Stomach (tissue), 9 donors: ENCODE results near the gene SH3D21. TPM values are rescaled to one million over a fixed set of nuclear protein-coding genes. Genes with fewer than 3 reads are reported as not detected.

ENCODE experiments used
- DNase-seq, 2 donors: peaks; one replicate each; pipeline versions ENCODE4 v3.0.0 to v3.0.0-alpha.2; 2013 to 2019
- H3K27ac ChIP-seq, 5 donors: fragments of 200-600 bp in 4 of 5; sonication (generic) in 4 of 5; one replicate each; pipeline ENCODE4 v1.5.1; 2013 to 2019; ENCODE audit warnings: mild to moderate bottlenecking in 1 of 5, moderate library complexity in 1 of 5
- H3K27me3 ChIP-seq, 3 donors: fragments of 200-600 bp; sonication (generic); one replicate each; pipeline ENCODE4 v1.5.1; 2017 to 2019; ENCODE audit warnings: mixed run types in 1 of 3
- H3K36me3 ChIP-seq, 4 donors: fragments of 200-600 bp; sonication (generic); 1 replicate in 3 of 4; 2 replicates in 1 of 4; pipeline ENCODE4 v1.5.1; 2016 to 2019
- H3K4me1 ChIP-seq, 4 donors: fragments of 200-600 bp; sonication (generic); one replicate each; pipeline ENCODE4 v1.5.1; 2016 to 2019
- H3K4me3 ChIP-seq, 4 donors: fragments of 200-600 bp; sonication (generic) in 3 of 4; one replicate each; pipeline ENCODE4 v1.5.1; 2016 to 2019; ENCODE audit warnings: mild to moderate bottlenecking in 1 of 4
- H3K9me3 ChIP-seq, 4 donors: fragments of 200-600 bp; sonication (generic); one replicate each; pipeline ENCODE4 v1.5.1; 2016 to 2019
- EP300 ChIP-seq: sonication (generic); formaldehyde crosslinking; IDR thresholded peaks from one replicate; pipeline ENCODE4 v1.6.1; 2017; ENCODE audit warnings: antibody characterized with exemption
- POLR2A ChIP-seq, 4 donors: fragments of 450-650 bp; IDR thresholded peaks; one replicate each; pipeline ENCODE4 v1.6.1; 2016; ENCODE audit warnings: antibody characterized with exemption in 4 of 4, control low read depth in 2 of 4, mild to moderate bottlenecking in 1 of 4, moderate library complexity in 1 of 4
- POLR2AphosphoS5 ChIP-seq, 3 donors: sonication (generic); formaldehyde crosslinking; IDR thresholded peaks; one replicate each; pipeline ENCODE4 v1.6.1; 2016; ENCODE audit warnings: antibody characterized with exemption in 3 of 3
- WGBS, 5 donors: extraction: QIAGEN DNeasy Blood & Tissue Kit in 3 of 5; methylation state at CpG; one replicate each; pipeline versions ENCODE4 v1.1.5 to v1.1.7; 2013 to 2018; 5-methylcytosine and 5-hydroxymethylcytosine counted together
- intact Hi-C: fragments of 100-400 bp; cut with DNase I; formaldehyde crosslinking; loops from one replicate; pipeline ENCODE4 v1.15.1; 2023; ENCODE audit warnings: low total_unique reads
- polyA plus RNA-seq, 3 donors: library from polyadenylated mRNA; stranded (reverse); fragments of 200-250 nt; gene quantifications; one replicate each; pipeline ENCODE4 v1.2.3, GENCODE V29; 2013
- total RNA-seq, 5 donors: library from RNA; depleted of rRNA; stranded (reverse); fragments of >200 nt; gene quantifications; one replicate each; pipeline versions ENCODE4 v1.1.0 to v1.2.3, GENCODE V29; 2014 to 2016
- TF ChIP-seq, protein P1 (sequence below), 7 experiments: fragments of 450-650 bp in 4 of 7; fragments of 200-600 bp in 3 of 7; sonication (generic) in 3 of 7; IDR thresholded peaks; one replicate each; pipeline ENCODE4 v1.5.1; 2016 to 2019; ENCODE audit warnings: antibody characterized with exemption in 7 of 7, control low read depth in 2 of 7, mild to moderate bottlenecking in 1 of 7
- donor health status: healthy with polysubstance abuse.
- donor health status: Bipolar disorder and iron deficiency.
- donor health status: healthy.

SH3D21 gene
- total and polyA plus RNA-seq, 8 donors = 0.76 to 120 (median 3.5) TPM; not detected in 1

DNA sequence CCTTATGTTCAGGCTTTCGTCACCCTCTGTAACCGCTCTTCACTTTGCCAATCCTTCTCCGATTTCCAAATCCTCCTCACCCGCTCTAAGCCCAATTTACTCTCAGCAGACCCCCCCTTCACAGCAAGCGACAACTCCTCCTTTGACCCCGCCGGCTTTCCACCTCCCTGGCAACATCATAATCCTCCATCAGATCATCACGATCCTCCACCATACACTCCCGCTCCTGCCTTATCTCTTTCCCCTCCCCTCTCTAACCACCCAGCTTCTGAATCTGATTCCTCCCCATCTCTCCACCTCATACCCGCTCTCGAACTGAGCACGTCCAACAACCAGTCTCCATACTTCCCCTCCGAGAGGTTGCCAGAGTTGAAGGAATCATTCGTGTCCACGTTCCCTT is 24.8 kb downstream of the SH3D21 start:
- no peak for DNase-seq
- H3K9me3 ChIP-seq = no peaks in the 10 kb centered on the region
- H3K36me3 ChIP-seq = no peaks in the 10 kb centered on the region
- intact Hi-C loops = no loop called here
- WGBS, 5 donors = 83 to 92% (median 91%) methylated on average over 15 of the region's 15 CpGs
- H3K4me1 ChIP-seq = peaks cover 0 to 12% (median 6%) of the 10 kb centered on the region in 4 donors
- no peaks in the 10 kb centered on the region for H3K27me3 ChIP-seq
- H3K27ac ChIP-seq = no peak overlapping the region
- TF ChIP-seq, protein P1, sequence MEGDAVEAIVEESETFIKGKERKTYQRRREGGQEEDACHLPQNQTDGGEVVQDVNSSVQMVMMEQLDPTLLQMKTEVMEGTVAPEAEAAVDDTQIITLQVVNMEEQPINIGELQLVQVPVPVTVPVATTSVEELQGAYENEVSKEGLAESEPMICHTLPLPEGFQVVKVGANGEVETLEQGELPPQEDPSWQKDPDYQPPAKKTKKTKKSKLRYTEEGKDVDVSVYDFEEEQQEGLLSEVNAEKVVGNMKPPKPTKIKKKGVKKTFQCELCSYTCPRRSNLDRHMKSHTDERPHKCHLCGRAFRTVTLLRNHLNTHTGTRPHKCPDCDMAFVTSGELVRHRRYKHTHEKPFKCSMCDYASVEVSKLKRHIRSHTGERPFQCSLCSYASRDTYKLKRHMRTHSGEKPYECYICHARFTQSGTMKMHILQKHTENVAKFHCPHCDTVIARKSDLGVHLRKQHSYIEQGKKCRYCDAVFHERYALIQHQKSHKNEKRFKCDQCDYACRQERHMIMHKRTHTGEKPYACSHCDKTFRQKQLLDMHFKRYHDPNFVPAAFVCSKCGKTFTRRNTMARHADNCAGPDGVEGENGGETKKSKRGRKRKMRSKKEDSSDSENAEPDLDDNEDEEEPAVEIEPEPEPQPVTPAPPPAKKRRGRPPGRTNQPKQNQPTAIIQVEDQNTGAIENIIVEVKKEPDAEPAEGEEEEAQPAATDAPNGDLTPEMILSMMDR (IDR thresholded peaks at IDR 0.05) = no peak
- TF ChIP-seq EP300 (no peak), POLR2AphosphoS5 (IDR thresholded peaks at IDR 0.05) (no peak), POLR2A (IDR thresholded peaks at IDR 0.05) (no peak)
- no peak overlapping the region for H3K4me3 ChIP-seq

DNA sequence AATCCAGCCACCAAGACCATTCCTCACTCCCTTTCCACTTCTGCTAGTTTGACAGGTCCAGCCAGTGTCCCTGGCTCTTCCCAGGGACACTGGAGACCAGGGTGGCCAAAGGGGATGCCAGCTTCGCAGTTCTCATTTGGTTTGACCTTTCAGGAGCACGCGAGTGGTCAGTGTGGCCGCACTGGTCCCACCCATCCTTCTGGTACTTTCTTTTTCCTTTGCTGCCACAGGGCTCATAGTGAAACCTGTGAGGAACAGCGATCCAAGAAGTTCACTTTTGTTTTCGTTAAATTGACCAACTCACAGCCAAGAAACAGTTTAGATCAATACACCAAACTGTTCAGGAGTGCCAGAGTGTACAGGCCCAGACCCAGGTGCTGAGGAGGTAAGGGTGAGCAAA is 31.7 kb downstream of the SH3D21 start:
- H3K4me3 ChIP-seq = no peak overlapping the region
- H3K27ac ChIP-seq = no peak overlapping the region
- H3K36me3 ChIP-seq = peaks cover 21 to 38% (median 33%) of the 10 kb centered on the region in 4 donors
- peaks cover 0 to 27% (median 4%) of the 10 kb centered on the region in 4 donors for H3K4me1 ChIP-seq
- WGBS, 5 donors = 75 to 78% (median 77%) methylated on average over 6 of the region's 6 CpGs
- H3K27me3 ChIP-seq = no peaks in the 10 kb centered on the region
- H3K9me3 ChIP-seq = no peaks in the 10 kb centered on the region
- no peak for DNase-seq
- intact Hi-C loops = no loop called here
- no peak for TF ChIP-seq EP300
- TF ChIP-seq, protein P1 (IDR thresholded peaks at IDR 0.05) = no peak
- no peak for TF ChIP-seq POLR2A (IDR thresholded peaks at IDR 0.05)
- no peak for TF ChIP-seq POLR2AphosphoS5 (IDR thresholded peaks at IDR 0.05)

DNA sequence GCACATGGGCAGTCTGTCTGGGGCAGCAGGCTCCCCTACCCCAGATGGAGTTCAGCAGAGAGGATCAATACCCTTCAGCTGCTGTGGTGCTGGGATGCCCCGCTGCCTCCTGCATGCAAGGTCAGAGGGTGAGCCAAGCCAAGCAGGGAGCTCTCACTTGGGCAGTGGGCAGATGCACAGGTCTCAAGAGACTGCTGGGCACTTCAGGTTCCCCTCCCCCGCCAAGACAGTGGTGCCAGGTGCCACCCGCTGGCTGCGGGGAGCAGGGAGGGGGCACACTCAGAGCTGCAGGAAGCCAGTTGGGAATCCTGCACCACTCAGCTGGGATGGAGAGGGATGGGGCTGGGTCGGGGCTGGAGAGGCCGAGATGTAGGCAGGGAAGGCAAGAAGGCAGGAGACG is 33.0 kb downstream of the SH3D21 start:
- Histone ChIP-seq H3K4me1 (peaks cover 0 to 40% (median 8%) of the 10 kb centered on the region in 4 donors), H3K4me3 (no peak overlapping the region), H3K36me3 (peaks cover 27 to 52% (median 46%) of the 10 kb centered on the region in 4 donors), H3K9me3 (no peaks in the 10 kb centered on the region), H3K27me3 (no peaks in the 10 kb centered on the region), H3K27ac (no peak overlapping the region)
- DNase-seq = no peak
- 77 to 83% (median 78%) methylated on average over 7 of the region's 7 CpGs for WGBS, 5 donors
- no peak for TF ChIP-seq EP300
- no peak for TF ChIP-seq POLR2A (IDR thresholded peaks at IDR 0.05)
- TF ChIP-seq, protein P1 (IDR thresholded peaks at IDR 0.05) = no peak
- TF ChIP-seq POLR2AphosphoS5 (IDR thresholded peaks at IDR 0.05) = no peak
- intact Hi-C loops = no loop called here

DNA sequence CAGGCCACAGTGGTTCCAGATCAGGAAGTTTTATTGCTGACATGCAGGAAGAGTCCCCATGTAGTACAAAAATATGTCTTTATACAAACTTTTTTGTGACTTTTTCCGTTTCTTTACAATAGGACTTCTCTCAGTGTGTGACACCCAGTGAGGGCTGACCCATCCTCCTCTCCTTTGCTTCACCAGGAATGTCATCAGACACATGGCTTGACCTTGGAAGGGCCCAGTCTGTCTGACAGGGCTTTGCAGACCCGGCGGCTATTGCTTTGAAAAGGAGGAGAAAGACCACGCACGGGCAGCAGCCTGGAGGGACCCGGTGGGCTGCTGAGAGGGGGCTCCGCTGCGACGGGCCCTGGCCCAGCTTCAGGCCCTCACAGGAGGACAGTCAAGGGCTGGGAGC is 33.4 kb downstream of the SH3D21 start:
- 87 to 97% (median 89%) methylated on average over 9 of the region's 9 CpGs for WGBS, 5 donors
- no peak for TF ChIP-seq EP300
- no peak for TF ChIP-seq POLR2AphosphoS5 (IDR thresholded peaks at IDR 0.05)
- TF ChIP-seq, protein P1 (IDR thresholded peaks at IDR 0.05) = no peak
- no peak for TF ChIP-seq POLR2A (IDR thresholded peaks at IDR 0.05)
- no peak for DNase-seq
- Histone ChIP-seq H3K27ac (no peak overlapping the region), H3K4me3 (no peak overlapping the region), H3K9me3 (no peaks in the 10 kb centered on the region), H3K36me3 (peaks cover 27 to 56% (median 50%) of the 10 kb centered on the region in 4 donors), H3K4me1 (peaks cover 0 to 40% (median 8%) of the 10 kb centered on the region in 4 donors), H3K27me3 (no peaks in the 10 kb centered on the region)
- intact Hi-C loops = no loop called here
